ENCODE data around the gene SLC16A3.

DNA sequence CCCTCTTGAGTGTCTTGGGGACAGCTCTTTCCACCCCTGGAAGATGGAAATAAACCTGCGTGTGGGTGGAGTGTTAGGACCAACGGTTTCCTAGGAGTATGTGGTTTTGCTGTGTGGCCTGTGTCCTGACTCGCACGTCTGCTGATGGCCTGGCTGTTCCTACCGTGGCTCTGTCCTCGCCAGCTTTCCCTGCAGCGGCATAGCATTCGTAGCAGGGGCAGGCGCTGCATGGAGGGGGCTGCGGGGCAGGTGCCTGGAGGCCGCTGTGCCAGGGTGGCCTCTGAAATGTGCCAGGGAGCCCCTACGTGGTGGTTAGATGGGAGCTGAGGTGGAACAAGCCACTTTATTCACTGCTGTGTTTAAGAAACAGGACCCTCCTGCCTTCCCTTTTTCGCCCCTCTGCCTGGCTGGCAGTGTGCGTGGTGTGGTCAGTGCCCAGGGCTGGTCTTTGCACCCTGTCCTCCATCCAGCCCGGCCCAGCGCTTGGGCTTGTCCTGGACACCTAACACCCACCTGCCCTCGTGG, 10.6 kb downstream of the SLC16A3 start:
- TF ChIP-seq, protein P1, sequence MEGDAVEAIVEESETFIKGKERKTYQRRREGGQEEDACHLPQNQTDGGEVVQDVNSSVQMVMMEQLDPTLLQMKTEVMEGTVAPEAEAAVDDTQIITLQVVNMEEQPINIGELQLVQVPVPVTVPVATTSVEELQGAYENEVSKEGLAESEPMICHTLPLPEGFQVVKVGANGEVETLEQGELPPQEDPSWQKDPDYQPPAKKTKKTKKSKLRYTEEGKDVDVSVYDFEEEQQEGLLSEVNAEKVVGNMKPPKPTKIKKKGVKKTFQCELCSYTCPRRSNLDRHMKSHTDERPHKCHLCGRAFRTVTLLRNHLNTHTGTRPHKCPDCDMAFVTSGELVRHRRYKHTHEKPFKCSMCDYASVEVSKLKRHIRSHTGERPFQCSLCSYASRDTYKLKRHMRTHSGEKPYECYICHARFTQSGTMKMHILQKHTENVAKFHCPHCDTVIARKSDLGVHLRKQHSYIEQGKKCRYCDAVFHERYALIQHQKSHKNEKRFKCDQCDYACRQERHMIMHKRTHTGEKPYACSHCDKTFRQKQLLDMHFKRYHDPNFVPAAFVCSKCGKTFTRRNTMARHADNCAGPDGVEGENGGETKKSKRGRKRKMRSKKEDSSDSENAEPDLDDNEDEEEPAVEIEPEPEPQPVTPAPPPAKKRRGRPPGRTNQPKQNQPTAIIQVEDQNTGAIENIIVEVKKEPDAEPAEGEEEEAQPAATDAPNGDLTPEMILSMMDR (IDR thresholded peaks at IDR 0.05), result no peak
- TF ChIP-seq EZH2 (IDR thresholded peaks at IDR 0.05; ENCODE audit: borderline replicate concordance, insufficient read depth, low read depth, low read length, poor library complexity, severe bottlenecking), result no peak

All from B cell (primary cell).